22Rv1 (cell line): ENCODE results near the gene GCC1.

ENCODE experiments used
- ZFX ChIP-seq: fragments of 450-650 bp; IDR thresholded peaks from 2 replicates; pipeline ENCODE4 v1.6.1; 2017; ENCODE audit warnings: antibody characterized with exemption, borderline replicate concordance
- TF ChIP-seq, protein P1 (sequence below): fragments of 450-650 bp; IDR thresholded peaks from 2 replicates; pipeline ENCODE4 v1.5.1; 2017; ENCODE audit warnings: mild to moderate bottlenecking

GRCh38 chr7:127620406-127621233 is 35.2 kb upstream of the GCC1 start:
- TF ChIP-seq, protein P1, sequence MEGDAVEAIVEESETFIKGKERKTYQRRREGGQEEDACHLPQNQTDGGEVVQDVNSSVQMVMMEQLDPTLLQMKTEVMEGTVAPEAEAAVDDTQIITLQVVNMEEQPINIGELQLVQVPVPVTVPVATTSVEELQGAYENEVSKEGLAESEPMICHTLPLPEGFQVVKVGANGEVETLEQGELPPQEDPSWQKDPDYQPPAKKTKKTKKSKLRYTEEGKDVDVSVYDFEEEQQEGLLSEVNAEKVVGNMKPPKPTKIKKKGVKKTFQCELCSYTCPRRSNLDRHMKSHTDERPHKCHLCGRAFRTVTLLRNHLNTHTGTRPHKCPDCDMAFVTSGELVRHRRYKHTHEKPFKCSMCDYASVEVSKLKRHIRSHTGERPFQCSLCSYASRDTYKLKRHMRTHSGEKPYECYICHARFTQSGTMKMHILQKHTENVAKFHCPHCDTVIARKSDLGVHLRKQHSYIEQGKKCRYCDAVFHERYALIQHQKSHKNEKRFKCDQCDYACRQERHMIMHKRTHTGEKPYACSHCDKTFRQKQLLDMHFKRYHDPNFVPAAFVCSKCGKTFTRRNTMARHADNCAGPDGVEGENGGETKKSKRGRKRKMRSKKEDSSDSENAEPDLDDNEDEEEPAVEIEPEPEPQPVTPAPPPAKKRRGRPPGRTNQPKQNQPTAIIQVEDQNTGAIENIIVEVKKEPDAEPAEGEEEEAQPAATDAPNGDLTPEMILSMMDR, result no peak
- TF ChIP-seq ZFX, result no peak
